ENCODE data around the gene EFHD1. TPM values are rescaled to one million over a fixed set of nuclear protein-coding genes. Genes with fewer than 3 reads are reported as not detected.

Gene EFHD1
- total and polyA plus RNA-seq, 2 experiments from 2014 or later, result 3.4 to 6.4 TPM

- TF ChIP-seq ZNF462 (CRISPR knock-in tag; IDR thresholded peaks at IDR 0.05), result no peak
- TF ChIP-seq POLR2AphosphoS5 (IDR thresholded peaks at IDR 0.05; ENCODE audit: low read depth), result no peak
- no peak for TF ChIP-seq ZNF114 (CRISPR knock-in tag; IDR thresholded peaks at IDR 0.05)
- no peak for TF ChIP-seq CTCF (conservative IDR thresholded peaks at IDR 0.05; ENCODE audit: low read depth in 2 of 2)
- TF ChIP-seq NANOG (IDR thresholded peaks at IDR 0.05; ENCODE audit: borderline replicate concordance), result no peak
- TF ChIP-seq ETS1 (IDR thresholded peaks at IDR 0.05), result no peak
- no peak for TF ChIP-seq CREB1 (CRISPR knock-in tag; IDR thresholded peaks at IDR 0.05; ENCODE audit: low read depth)
- TF ChIP-seq ZNF331 (CRISPR knock-in tag; IDR thresholded peaks at IDR 0.05; ENCODE audit: low read depth), result no peak
These were observed 3.5 kb downstream of the EFHD1 start (continued) for GRCh38 chr2:232636788-232637420.

All from GM23338 (cell line).